Measurements from ENCODE around the gene CYSRT1.
A peak's percentile ranks its signal among the peaks of the same experiment; 100 is the strongest.
"Not testable (repeated sequence)": the region's sequence is repeated elsewhere in the genome, so short reads cannot be mapped to it uniquely, and the experiment has no call there.

The CYSRT1 gene

GRCh38 chr9:137253717-137254623 is 29.0 kb downstream of the CYSRT1 start:
- DNase-seq, result no peak

GRCh38 chr9:137254624-137255447 is 29.9 kb downstream of the CYSRT1 start, which contains the start of gene NELFB:
Gene NELFB, plus strand, starts transcription at chr9:137255327.
- peak; percentile 76 to 79 for DNase-seq

- DNase-seq, result peak in 1 of 2 experiments; percentile 54
Observed at GRCh38 chr9:137255448-137256114, 30.6 kb downstream of the CYSRT1 start.

DNA sequence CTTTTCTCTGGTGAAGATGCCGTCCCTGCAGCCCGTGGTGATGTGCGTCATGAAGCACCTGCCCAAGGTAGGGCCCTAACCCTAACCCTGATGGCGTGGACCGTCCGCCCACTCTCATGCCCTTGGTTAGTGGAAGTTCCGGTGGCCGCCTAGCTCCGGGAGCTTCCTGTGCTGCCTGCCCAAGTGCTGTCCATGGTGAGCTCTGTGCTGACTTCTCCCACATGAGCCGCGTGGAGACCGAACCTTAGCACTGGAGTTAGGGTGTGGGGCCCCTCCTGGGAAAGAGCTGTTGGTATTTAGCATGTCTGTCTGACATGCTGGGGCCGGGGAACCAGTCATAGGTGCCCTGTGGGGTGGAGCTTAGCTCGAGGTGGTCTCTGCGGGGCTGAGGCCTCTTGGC is 31.4 kb downstream of the CYSRT1 start:
- no peak for DNase-seq

DNA sequence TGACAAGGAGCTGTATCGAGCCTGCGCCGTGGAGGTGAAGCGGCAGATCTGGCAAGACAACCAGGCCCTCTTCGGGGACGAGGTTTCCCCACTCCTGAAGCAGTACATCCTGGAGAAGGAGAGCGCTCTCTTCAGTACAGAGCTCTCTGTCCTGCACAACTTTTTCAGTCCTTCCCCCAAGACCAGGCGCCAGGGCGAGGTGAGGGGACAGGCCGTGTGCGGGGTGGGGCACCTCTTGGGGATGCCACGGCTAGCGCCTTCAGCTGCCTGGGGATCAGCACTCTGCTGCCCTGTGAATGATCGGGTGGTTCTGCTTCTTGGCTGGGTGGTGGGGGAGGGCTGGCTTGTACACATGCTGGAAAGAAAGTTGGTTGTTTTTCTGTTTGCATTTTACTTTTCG is 31.9 kb downstream of the CYSRT1 start:
- no peak for DNase-seq

GRCh38 chr9:137262173-137262908 is 37.4 kb downstream of the CYSRT1 start:
- not testable (repeated sequence) for DNase-seq

- no peak for DNase-seq
Observed at GRCh38 chr9:137262909-137263285, 37.9 kb downstream of the CYSRT1 start.

DNA sequence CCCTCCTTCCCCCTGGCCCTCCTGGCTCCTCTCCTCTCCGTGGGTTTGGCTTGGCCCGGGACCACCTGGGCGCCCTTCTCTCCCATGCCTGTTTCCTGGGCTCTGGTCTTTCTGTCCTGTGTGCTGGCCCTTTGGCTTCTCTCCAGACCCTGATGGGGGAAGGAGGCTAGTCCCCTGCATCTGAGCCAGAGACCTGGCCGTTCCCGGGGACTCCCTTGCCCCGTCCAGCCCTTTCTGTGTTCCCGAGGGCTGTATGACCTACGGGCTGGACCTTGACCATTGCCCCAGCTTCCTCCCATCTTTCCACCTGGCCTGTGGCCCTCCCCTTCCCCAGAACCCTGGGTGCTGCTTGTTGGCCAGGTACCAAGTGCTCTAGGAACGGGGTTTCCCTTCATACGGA is 38.5 kb downstream of the CYSRT1 start:
- DNase-seq, result no peak

DNA sequence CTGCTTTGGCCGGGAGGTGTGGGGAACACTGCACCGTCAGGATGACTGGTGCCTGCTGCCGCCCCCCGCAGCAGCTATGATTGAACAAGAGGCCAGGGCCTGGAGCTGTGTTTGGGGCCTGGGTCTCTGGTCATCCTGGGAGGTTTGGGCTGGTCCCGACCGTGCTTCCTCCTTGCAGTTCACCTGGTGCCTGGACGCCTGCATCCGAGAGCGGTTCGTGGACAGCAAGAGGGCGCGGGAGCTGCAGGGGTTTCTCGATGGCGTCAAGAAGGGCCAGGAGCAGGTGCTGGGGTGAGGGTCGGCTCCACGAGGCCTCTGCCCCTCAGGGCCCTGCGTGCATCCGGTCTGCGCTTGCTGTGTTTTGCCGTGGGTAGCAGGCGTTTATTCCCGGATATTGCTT is 39.1 kb downstream of the CYSRT1 start:
- DNase-seq, result no peak

GRCh38 chr9:137265496-137266161 is 40.7 kb downstream of the CYSRT1 start:
- no peak for DNase-seq

DNA sequence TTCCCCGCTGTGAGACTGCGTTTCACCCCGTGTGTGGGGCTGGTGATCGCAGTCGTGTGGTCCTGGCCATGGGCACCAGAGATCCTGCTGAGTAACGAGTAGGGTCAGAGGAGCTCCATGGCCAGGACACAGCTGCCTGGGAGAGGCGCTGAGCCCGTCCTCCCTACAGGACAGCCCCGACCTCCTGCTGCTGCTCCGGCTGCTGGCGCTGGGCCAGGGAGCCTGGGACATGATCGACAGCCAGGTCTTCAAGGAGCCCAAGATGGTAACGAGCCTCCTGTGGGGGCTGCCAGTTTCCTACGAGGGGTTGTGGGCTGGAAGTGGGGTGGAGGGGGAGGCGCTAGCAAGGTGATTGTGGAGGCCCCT is 41.2 kb downstream of the CYSRT1 start:
- no peak for DNase-seq

DNA sequence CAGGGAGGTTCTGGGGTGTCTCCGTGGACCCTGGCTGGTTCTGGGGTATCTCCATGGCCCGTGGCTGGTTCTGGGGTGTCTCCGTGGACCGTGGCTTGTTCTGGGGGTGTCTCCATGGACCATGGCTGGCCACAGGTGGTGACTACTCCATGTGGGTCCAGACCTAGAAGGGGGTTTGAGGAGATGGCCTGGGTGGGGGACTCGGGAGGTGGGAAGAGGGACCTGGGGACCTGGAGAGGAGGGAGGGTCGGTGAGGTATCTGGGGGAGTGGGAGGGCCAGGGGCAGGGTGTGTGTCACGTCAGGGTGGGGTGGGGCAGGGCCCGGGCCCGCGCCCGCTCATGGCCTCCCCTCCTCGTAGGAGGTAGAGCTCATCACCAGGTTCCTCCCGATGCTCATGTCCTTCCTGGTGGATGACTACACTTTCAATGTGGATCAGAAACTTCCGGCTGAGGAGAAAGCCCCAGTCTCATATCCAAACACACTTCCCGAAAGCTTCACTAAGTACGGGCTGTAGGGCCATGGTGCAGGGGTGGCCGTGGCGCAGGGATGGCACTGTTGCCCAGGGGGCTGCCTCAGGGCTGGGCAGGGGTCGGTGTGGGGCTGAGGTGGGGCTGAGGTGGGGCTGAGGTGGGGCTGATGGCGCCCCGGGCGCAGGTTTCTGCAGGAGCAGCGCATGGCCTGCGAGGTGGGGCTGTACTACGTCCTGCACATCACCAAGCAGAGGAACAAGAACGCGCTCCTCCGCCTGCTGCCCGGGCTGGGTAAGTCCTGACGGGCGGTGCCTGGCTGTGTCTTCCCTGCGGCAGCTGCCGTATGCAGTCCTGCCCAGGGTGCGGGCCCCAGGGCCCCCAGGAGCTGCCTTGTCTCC is 41.8 kb downstream of the CYSRT1 start:
- no peak for DNase-seq

GRCh38 chr9:137267933-137268355 is 43.0 kb downstream of the CYSRT1 start:
- DNase-seq, result no peak

DNA sequence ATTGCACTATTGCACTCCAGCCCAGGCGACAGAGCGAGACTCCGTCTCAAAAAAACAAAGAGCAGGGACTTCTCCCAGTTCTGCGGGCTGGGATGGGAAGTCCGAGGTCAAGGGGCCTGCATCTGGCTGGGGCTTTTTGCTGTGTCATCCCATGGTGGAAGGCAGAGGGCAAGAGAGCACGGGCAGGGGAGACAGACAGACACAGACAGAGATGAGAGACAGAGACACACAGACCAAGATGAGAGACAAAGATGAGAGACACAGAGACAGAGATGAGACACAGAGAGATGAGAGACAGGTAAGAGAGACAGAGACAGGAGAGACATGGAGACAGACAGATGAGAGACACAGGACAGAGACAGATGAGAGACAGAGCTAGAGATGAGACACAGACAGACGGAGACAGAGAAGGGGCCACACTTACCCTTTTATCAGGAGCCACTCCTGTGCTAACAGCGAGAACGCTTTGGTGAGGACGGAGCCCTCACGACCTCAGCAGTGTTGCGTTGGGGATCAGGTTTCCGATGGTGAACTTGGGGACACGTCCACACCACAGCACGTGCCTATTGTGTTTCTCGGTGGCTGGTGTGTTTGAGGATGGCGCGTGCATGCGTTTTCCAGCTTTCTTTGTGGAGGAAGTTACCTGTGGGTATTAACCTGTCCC is 43.7 kb downstream of the CYSRT1 start:
- DNase-seq, result no peak

- peak in 1 of 2 experiments; percentile 64 for DNase-seq
Observed at GRCh38 chr9:137269231-137269772, 44.3 kb downstream of the CYSRT1 start.

DNA sequence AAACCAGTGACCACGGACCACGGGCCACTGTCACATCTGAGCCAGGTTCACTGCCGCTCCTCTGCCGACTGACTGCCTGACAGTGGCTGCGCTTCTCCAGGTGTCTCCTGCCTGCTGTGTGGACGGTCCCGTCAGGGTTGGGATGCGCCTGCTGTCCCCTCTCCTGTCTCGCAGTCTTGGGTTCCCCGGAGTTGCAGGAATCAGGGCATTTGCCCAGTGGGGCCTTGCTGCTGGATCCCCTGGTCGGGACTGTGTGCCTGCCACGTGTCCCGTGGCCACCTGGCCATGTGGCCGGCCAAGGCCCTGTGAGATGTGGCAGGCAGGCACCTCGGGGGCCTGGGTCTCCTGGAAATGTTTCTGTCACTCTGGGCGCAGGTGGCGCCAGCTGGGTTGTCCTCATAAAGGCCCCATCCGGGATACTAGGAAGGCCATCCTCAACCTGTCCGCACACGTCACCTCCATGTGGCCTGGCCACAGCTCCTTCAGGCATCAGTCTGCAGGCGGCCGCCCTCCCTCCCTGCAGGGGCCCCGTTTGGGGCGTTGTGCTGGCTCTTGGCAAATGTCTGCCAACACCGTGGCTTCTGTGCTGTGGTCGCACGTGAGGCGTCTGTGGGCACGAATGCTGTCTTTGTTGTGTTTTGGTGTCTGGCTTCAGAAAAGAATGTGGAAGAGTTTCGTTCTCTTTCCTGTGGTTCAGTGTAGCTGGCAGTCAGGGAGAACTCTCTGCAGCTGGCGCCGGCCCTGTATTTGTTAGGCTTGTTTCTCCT is 46.1 kb downstream of the CYSRT1 start:
- no peak for DNase-seq

DNA sequence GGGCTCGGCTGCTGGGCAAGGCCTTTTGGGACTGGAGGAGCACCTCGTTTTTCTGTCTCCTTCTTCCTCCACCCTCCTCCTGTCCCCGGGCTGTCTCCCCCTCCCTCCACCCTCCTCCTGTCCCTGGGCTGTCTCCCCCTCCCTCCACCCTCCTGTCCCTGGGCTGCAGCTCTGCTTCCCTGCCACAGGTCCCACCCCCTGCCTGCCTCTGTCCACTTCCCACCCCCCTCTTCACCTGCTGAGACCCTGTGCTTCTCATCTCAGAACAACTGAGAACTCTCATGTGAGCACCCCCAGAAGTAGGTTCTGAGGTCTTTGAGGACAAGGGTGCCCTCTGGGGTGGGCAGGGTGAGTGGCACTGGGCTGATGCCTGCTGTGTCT is 46.7 kb downstream of the CYSRT1 start:
- DNase-seq, result no peak

DNA sequence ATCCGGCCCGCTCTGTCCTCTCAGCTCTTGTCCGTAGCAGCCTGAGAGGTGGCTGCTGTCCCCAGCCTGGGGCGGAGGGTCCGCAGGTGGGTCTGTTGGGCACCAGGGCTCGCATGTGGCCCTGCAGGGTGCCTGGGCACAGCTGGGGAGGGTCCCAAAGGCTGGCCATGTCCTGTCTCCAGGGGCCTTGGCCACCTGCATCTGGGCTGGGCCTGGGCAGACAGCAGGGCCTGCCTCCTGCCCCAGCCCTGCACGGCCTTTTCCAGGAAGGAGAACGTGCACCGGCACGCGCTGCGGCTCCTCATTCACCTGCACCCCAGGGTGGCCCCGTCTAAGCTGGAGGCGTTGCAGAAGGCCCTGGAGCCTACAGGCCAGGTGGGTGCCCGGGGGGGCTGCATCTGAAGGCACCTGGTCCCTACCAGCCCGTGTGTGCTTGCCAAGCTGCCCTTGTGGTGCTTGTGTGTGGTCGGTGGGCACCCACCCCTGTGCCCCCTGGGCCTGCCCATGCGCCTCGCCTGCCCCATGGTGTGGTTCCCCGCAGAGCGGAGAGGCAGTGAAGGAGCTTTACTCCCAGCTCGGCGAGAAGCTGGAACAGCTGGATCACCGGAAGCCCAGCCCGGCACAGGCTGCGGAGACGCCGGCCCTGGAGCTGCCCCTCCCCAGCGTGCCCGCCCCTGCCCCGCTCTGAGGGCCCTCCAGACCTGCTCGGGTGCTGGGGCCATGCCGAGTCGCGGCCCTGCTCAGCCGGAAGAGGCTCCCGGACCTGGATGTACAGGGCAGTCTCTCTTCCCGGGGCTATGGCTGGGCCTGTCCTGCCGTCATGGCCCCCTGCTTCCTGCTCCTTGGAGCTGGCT is 47.5 kb downstream of the CYSRT1 start:
- peak in 1 of 2 experiments; percentile 41 for DNase-seq

Data from SHP77 (cell line).